ENCODE measurements around the gene C16orf92.

The C16orf92 gene

DNA sequence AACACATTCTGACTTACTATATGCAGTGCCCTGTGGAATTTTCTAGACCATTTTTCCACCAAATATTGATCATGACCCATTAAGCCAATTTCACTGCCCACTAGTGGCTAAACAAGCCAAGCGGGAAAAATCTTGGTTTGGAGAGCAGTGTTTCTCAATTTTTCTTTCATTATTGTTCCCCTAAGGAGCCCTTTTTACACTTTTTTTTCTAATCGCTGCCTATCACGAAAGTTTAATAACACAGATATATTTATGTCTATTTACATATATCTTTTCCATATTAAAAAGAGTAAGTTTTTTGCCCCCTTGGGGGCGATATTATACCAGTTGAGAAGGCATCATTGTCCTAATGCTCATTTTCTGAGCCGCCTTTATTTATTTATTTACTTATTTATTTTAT is 18.8 kb downstream of the C16orf92 start:
- peak; percentile 21 for DNase-seq
- in situ Hi-C loops (cut with MboI; ENCODE audit: low pct_unique_long_range_greater_than_20kb, low sequenced_read_pairs): no loop called here

DNA sequence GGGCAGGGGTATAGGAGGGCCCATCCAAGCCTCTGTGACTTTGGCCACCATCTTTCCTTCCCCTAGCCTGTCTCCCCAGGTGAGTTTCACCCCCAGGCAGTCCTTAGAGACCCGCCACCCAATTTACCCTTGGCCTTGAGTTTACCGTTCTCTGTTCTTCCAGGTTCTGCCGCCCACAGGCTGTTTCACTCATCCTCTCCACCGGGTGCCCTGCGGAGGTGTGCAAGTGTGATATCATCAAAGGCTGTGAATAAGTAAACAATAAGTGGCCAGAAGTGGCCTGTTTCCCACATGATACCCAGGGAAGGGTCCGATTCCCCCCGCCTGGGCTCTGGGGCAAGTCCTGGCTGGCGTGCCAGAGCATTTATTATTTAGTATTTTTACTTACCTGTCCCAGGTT is 23.2 kb downstream of the C16orf92 start:
- in situ Hi-C loops (cut with MboI; ENCODE audit: low pct_unique_long_range_greater_than_20kb, low sequenced_read_pairs): no loop called here
- no peak for DNase-seq

DNA sequence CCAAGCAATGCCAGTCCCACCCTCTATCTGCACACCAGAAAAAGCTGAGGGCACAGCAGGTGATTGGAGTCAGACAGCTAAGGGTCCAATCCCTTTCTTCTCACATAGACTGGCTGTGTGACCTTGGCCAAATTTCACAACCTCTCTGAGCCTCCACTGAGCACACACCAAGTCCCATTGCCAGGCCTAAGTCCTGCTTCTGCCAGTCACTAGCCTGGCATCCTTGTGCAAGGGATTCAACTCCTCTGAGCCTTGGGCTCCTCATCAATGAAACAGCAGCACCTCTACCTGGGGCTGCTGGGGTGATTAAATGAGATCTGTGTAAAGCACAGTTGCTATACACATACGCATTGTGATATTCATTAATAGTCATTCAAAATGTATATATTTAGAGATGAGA is 23.6 kb downstream of the C16orf92 start:
- in situ Hi-C loops (cut with MboI; ENCODE audit: low pct_unique_long_range_greater_than_20kb, low sequenced_read_pairs): no loop called here
- DNase-seq: no peak

DNA sequence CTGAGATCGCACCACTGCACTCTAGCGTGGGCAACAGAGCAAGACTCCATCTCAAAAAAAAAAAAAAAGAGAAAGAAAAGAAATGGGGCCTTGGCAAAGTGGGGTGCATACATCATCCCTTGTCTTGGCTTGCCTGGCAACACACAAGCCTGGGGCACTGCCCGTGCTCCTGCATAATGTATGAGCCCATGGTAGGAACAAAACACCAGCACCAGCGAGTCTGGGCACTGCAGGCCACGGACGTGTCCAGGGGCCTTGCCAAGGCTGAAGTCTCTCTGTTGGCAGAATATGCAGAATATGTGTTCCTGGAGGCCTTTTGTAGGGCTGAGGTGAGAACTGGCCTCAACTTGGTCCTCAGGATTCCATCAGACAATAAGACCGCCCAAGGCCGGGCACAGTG is 26.9 kb downstream of the C16orf92 start:
- in situ Hi-C loops (cut with MboI; ENCODE audit: low pct_unique_long_range_greater_than_20kb, low sequenced_read_pairs): no loop called here
- DNase-seq: no peak

- no peak for DNase-seq
- in situ Hi-C loops (cut with MboI; ENCODE audit: low pct_unique_long_range_greater_than_20kb, low sequenced_read_pairs): no loop called here
Observed at GRCh38 chr16:30051518-30051917, 28.5 kb downstream of the C16orf92 start.

GRCh38 chr16:30052671-30053372 is 29.8 kb downstream of the C16orf92 start:
- peak; percentile 95 for DNase-seq
- in situ Hi-C loops (cut with MboI; ENCODE audit: low pct_unique_long_range_greater_than_20kb, low sequenced_read_pairs): no loop called here

- DNase-seq: peak; percentile 68
- in situ Hi-C loops (cut with MboI; ENCODE audit: low pct_unique_long_range_greater_than_20kb, low sequenced_read_pairs): no loop called here
Observed at GRCh38 chr16:30053376-30054015, 30.5 kb downstream of the C16orf92 start.

- DNase-seq: no peak
- in situ Hi-C loops (cut with MboI; ENCODE audit: low pct_unique_long_range_greater_than_20kb, low sequenced_read_pairs): no loop called here
Observed at GRCh38 chr16:30054451-30054850, 31.5 kb downstream of the C16orf92 start.

- peak; percentile 70 for DNase-seq
- in situ Hi-C loops (cut with MboI; ENCODE audit: low pct_unique_long_range_greater_than_20kb, low sequenced_read_pairs): no loop called here
Observed at GRCh38 chr16:30054959-30055553, 32.1 kb downstream of the C16orf92 start.

DNA sequence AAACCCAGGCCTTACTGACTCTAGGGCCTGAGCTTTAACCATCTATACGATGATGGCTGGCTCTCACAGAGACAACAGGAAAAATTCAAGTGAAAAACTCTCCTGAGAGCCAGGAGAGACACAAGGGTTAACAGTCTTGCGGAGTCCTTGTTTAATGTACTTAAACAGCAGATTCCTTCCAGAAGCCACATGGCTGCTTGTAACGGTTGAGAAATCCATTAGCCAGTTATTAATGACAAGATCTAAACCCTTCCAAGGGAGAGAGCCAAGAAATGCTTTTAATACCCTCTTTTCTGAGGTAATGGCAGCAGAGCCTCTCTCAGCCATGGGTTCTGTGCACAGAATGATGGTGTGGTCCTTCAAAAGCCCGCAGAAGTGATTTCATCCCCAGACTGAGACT is 37.3 kb downstream of the C16orf92 start:
- in situ Hi-C loops (cut with MboI; ENCODE audit: low pct_unique_long_range_greater_than_20kb, low sequenced_read_pairs): no loop called here
- DNase-seq: no peak

GRCh38 chr16:30060836-30061554 is 38.0 kb downstream of the C16orf92 start:
- in situ Hi-C loops (cut with MboI; ENCODE audit: low pct_unique_long_range_greater_than_20kb, low sequenced_read_pairs): no loop called here
- DNase-seq: no peak

DNA sequence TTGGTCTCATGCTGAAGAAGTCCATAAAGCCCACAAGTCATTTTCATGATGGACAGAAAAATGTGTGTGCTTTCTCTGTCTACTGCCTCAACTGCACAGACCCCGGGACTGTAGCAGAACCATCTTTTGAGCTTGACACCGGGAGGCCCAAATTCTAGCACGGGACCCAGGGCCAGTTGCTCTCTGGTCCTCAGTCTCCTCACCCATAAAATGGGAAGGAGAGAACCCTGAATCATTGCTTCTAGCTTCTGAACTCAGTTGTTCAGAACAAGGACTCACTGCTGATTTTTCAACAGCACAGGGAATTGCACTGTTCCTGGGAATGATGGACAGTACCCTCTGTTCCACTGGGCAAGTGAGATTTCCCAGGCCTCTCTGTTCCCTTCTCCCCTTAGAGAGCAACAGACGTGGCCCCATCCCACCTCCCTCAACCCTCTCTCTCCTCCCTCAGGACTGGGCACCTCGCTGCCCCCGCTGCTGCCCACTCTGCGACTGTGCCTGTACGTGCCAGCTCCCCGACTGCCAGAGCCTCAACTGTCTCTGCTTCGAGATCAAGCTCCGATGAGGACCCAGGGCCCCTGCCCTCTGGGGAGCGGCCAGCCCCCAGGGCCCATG is 40.4 kb downstream of the C16orf92 start:
- in situ Hi-C loops (cut with MboI; ENCODE audit: low pct_unique_long_range_greater_than_20kb, low sequenced_read_pairs): no loop called here

GRCh38 chr16:30063893-30064728 is 41.1 kb downstream of the C16orf92 start:
- peak; percentile 81 for DNase-seq

More for the DNA sequence above, 40.4 kb downstream of the C16orf92 start:
- DNase-seq: no peak

GRCh38 chr16:30064729-30065101 is 41.7 kb downstream of the C16orf92 start:
- in situ Hi-C loops (cut with MboI; ENCODE audit: low pct_unique_long_range_greater_than_20kb, low sequenced_read_pairs): no loop called here
- no peak for DNase-seq

More at GRCh38 chr16:30063893-30064728, 41.1 kb downstream of the C16orf92 start:
- in situ Hi-C loops (cut with MboI; ENCODE audit: low pct_unique_long_range_greater_than_20kb, low sequenced_read_pairs): no loop called here

GRCh38 chr16:30065102-30065942 is 42.3 kb downstream of the C16orf92 start, which contains the start of gene ALDOA:
ALDOA (plus strand) TSS chr16:30065760; CDS start chr16:30066898, 1,138 bp downstream.
- peak; percentile 100 for DNase-seq
- in situ Hi-C loops (cut with MboI; ENCODE audit: low pct_unique_long_range_greater_than_20kb, low sequenced_read_pairs): no loop called here

GRCh38 chr16:30065943-30066760 is 43.2 kb downstream of the C16orf92 start:
- in situ Hi-C loops (cut with MboI; ENCODE audit: low pct_unique_long_range_greater_than_20kb, low sequenced_read_pairs): no loop called here
- DNase-seq: no peak
